Measurements from ENCODE around the gene SUZ12. TPM values are rescaled to one million over a fixed set of nuclear protein-coding genes. Genes with fewer than 3 reads are reported as not detected.
A peak's percentile ranks its signal among the peaks of the same experiment; 100 is the strongest.
"Not testable (repeated sequence)": the region's sequence is repeated elsewhere in the genome, so short reads cannot be mapped to it uniquely, and the experiment has no call there.

SUZ12 gene
- total RNA-seq (2022) (55.1 and 55.6 TPM in 2 replicates), Bru-seq, nascent RNA (percentile 93 among the genes with signal in this experiment), BruChase-seq, experiment 1, labeled RNA remaining after a 2-hour chase (percentile 94 among the genes with signal in this experiment), BruChase-seq, experiment 2, labeled RNA remaining after a 6-hour chase (percentile 93 among the genes with signal in this experiment)
- long read RNA-seq, full-length matches to known transcripts, result 79 of 113 reads
- long read RNA-seq, partial matches to known transcripts, result 15 of 113 reads
- long read RNA-seq, other reads (novel, unspliced or antisense), result 19 of 113 reads

DNA sequence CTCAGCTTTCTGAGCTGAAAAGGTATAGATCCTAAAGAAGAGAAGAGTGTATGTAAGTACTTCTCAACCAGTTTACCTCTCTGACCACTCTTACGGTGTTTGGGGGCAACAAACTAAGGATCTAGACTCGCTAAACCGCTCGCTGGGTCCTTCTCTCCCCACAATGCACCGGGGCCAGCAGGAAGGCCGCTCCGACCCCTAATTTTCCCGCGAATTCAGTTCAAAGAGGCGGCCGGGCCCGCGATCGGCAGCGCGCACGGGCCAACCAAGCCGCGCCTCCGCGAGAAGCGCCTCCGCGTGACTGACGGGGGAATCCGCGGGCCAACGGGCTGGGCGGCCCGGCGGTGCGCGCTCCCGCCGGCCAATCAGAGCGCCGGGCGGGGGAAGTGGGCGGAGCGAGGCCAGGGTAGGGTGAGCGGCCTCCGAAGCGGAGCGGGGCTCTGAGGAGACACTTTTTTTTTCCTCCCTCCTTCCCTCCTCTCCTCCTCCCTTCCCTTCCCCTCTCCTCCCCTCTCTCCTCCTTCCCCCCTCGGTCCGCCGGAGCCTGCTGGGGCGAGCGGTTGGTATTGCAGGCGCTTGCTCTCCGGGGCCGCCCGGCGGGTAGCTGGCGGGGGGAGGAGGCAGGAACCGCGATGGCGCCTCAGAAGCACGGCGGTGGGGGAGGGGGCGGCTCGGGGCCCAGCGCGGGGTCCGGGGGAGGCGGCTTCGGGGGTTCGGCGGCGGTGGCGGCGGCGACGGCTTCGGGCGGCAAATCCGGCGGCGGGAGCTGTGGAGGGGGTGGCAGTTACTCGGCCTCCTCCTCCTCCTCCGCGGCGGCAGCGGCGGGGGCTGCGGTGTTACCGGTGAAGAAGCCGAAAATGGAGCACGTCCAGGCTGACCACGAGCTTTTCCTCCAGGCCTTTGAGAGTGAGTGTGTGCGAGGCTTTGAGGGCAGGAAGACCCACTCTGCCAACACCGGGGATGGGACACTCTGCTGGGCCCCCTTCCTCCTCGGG, at the start of gene SUZ12:
TSS of gene SUZ12 (plus strand) at position 393 of the 995 bp plus-strand sequence. CDS start at position 633, 240 bp downstream.
- POLR2A ChIA-PET, result interaction anchor here (0.7 kb wide), 1 partner anchor 576 kb away, joined by 5 read pairs; no protein-coding TSS in a partner anchor
- H3K27me3 Mint-ChIP-seq (ENCODE audit: insufficient read depth, unreplicated experiment); H3K36me3 ChIP-seq (ENCODE audit: control insufficient read depth, insufficient read depth, low read length); H3K4me1 ChIP-seq; BruUV-seq (replicated peaks); H3K27me3 ChIP-seq (replicated peaks; ENCODE audit: control insufficient read depth, insufficient read depth, low read length); H3K9me3 Mint-ChIP-seq (ENCODE audit: unreplicated experiment); intact Hi-C loops (cut with micrococcal nuclease; ENCODE audit: unreplicated experiment); H3K9me3 ChIP-seq; H3K4me1 Mint-ChIP-seq (ENCODE audit: low read depth, unreplicated experiment): not testable (repeated sequence)
- CTCF ChIA-PET, result interaction anchor here (1.6 kb wide), 1 partner anchor 24 kb away, joined by 5 read pairs; no protein-coding TSS in a partner anchor
- peak within 1 kb of the TSS; percentile 85 for H3K27ac Mint-ChIP-seq (ENCODE audit: unreplicated experiment)
- H3K36me3 Mint-ChIP-seq (ENCODE audit: insufficient read depth, unreplicated experiment), result peaks cover 25% of the 10 kb centered on the region
- peak within 1 kb of the TSS; percentile 79 for H3K4me3 Mint-ChIP-seq (ENCODE audit: unreplicated experiment)
- H3K4me3 ChIP-seq (ENCODE audit: low read depth, low read length), result peak within 1 kb of the TSS; percentile 85
- DNase-seq, result peak; percentile 89 to 94

DNA sequence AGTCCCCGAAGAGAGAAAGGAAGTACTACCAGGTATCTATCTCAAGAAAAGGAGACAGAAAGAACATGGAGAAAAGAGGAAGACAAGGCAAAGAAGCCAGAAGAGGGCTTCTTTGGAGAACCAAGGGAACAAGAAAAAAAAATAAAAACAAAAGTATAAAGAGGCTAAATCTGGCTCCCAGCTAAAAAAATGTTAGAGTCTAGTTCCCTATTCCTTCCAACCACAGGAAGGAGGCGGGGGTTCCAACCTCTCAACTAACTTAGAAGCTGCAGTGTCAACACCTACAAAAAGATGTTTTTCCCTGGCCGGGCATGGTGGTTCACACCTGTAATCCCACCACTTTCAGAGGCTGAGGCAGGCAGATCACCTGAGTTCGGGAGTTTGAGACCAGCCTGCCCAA, 48.7 kb upstream of the SUZ12 start:
- no TSS peak for BruUV-seq (replicated peaks)
- Mint-ChIP-seq H3K4me1 (ENCODE audit: low read depth, unreplicated experiment) (no peaks in the 10 kb centered on the region), H3K27me3 (ENCODE audit: insufficient read depth, unreplicated experiment) (no peaks in the 10 kb centered on the region), H3K9me3 (ENCODE audit: unreplicated experiment) (no peaks in the 10 kb centered on the region), H3K27ac (ENCODE audit: unreplicated experiment) (no peak overlapping the region), H3K4me3 (ENCODE audit: unreplicated experiment) (no peak overlapping the region), H3K36me3 (ENCODE audit: insufficient read depth, unreplicated experiment) (peaks cover 93% of the 10 kb centered on the region)
- Histone ChIP-seq H3K4me3 (ENCODE audit: low read depth, low read length) (no peak overlapping the region), H3K4me1 (no peaks in the 10 kb centered on the region), H3K9me3 (no peaks in the 10 kb centered on the region), H3K36me3 (ENCODE audit: control insufficient read depth, insufficient read depth, low read length) (no peaks in the 10 kb centered on the region; the same call in 1 of the 2 replicates), H3K27me3 (replicated peaks; ENCODE audit: control insufficient read depth, insufficient read depth, low read length) (no peaks in the 10 kb centered on the region)
- ChIA-PET POLR2A (no interaction called here), CTCF (no interaction called here)
- TF ChIP-seq, protein P1, sequence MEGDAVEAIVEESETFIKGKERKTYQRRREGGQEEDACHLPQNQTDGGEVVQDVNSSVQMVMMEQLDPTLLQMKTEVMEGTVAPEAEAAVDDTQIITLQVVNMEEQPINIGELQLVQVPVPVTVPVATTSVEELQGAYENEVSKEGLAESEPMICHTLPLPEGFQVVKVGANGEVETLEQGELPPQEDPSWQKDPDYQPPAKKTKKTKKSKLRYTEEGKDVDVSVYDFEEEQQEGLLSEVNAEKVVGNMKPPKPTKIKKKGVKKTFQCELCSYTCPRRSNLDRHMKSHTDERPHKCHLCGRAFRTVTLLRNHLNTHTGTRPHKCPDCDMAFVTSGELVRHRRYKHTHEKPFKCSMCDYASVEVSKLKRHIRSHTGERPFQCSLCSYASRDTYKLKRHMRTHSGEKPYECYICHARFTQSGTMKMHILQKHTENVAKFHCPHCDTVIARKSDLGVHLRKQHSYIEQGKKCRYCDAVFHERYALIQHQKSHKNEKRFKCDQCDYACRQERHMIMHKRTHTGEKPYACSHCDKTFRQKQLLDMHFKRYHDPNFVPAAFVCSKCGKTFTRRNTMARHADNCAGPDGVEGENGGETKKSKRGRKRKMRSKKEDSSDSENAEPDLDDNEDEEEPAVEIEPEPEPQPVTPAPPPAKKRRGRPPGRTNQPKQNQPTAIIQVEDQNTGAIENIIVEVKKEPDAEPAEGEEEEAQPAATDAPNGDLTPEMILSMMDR (IDR thresholded peaks at IDR 0.05; ENCODE audit: insufficient read depth in 1 of 2, low read depth in 1 of 2, low read length in 1 of 2, severe bottlenecking in 1 of 2, unreplicated experiment in 1 of 2), result no peak
- intact Hi-C loops (cut with micrococcal nuclease; ENCODE audit: unreplicated experiment), result no loop called here
- DNase-seq, result no peak

DNA sequence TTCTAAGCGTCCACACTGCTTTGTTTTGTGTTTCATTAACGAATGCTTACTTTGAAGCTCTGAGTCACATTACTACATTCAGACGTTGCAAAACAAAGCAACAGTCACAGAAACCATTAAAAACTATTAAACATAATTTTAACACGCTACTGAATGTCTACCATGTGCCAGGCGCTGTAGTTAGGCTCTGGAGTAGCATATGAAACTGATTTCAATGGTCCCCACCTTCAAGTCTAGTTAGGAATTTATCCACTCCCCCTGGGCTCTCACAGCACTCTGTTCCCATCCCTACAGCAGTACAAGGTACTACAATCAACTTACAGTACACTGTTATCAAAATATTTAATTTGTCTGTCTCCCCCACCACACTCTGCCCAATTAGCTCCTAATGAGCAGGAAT, 35.9 kb upstream of the SUZ12 start:
- H3K36me3 ChIP-seq (ENCODE audit: control insufficient read depth, insufficient read depth, low read length), result no peaks in the 10 kb centered on the region
- H3K9me3 ChIP-seq, result no peaks in the 10 kb centered on the region
- Mint-ChIP-seq H3K4me3 (ENCODE audit: unreplicated experiment) (no peak overlapping the region), H3K4me1 (ENCODE audit: low read depth, unreplicated experiment) (no peaks in the 10 kb centered on the region), H3K36me3 (ENCODE audit: insufficient read depth, unreplicated experiment) (peaks cover 34% of the 10 kb centered on the region), H3K27me3 (ENCODE audit: insufficient read depth, unreplicated experiment) (no peaks in the 10 kb centered on the region), H3K27ac (ENCODE audit: unreplicated experiment) (no peak overlapping the region), H3K9me3 (ENCODE audit: unreplicated experiment) (no peaks in the 10 kb centered on the region)
- BruUV-seq (replicated peaks), result TSS peak; percentile 81
- intact Hi-C loops (cut with micrococcal nuclease; ENCODE audit: unreplicated experiment), result loop anchor here (1.0 kb wide), 1 partner anchor 42 kb away; the partner anchor contains the start of gene COPRS
- ChIA-PET CTCF (interaction anchor here (0.5 to 1.4 kb wide), 6 partner anchors 11 to 351 kb away, joined by 3 to 12 read pairs (median 4); partner anchors contain the start of gene COPRS), POLR2A (interaction anchor here (0.6 to 1.3 kb wide), 4 partner anchors 12 to 251 kb away, joined by 3 to 8 read pairs (median 5); partner anchors contain the start of gene COPRS)
- H3K4me3 ChIP-seq (ENCODE audit: low read depth, low read length), result peak overlapping the region; percentile 62
- TF ChIP-seq, protein P1 (IDR thresholded peaks at IDR 0.05; ENCODE audit: insufficient read depth in 1 of 2, low read depth in 1 of 2, low read length in 1 of 2, severe bottlenecking in 1 of 2, unreplicated experiment in 1 of 2), result no peak
- DNase-seq, result peak in 1 of 2 experiments; percentile 13
- H3K27me3 ChIP-seq (replicated peaks; ENCODE audit: control insufficient read depth, insufficient read depth, low read length), result no peaks in the 10 kb centered on the region
- 0 out of 2 replicates have a peak, but pooled peaks cover 4% of the 10 kb centered on the region for H3K4me1 ChIP-seq

All from Caco-2 (cell line).